GM12801 (cell line): ENCODE data around the gene MICAL2.

Experiments used
- TF ChIP-seq, protein P1 (sequence below): IDR thresholded peaks from one replicate; pipeline ENCODE4 v1.5.1; 2011; ENCODE audit warnings: control low read depth; ENCODE audit not compliant: insufficient read length; ENCODE audit errors: extremely low read depth

The MICAL2 gene

DNA sequence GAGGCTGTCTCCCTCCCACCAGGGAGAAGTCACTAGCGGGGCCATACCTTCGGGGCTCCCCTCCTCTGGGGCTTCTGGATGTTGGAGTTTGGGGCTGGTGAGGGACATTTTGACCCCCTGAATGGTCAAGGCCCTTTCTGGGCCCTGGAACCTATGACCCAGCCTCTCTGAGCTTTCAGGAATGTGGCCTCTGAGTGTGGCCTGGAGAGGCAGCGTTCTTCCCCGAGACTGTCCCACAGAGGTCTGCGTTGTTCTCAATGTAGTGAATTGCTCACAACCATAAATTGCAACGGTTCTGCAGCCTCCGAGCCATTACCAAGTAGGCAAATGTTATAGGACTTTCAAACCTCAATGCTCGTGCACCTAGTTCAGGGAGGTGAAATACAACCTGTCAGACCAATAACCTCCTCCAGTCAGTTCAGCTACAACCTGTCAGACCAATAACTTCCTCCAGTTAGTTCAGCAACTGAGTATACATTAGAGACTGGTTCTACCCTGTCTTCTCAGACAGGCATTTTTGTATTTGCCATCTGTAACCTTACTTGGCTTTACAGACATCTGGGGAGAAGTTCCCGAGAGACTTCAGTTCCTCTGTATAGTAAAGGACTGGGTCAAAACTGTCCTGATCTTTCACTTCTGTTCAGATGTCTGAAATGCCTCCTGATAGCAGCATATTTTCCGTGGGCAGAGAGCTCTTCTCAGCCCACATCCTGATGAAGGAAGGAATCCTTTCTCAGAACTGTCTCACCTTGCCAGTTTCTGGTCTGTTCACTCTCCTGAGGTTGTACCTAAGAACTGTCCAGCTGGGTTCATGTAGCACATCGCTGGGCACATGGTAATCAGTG, 34.2 kb downstream of the MICAL2 start:
- TF ChIP-seq, protein P1, sequence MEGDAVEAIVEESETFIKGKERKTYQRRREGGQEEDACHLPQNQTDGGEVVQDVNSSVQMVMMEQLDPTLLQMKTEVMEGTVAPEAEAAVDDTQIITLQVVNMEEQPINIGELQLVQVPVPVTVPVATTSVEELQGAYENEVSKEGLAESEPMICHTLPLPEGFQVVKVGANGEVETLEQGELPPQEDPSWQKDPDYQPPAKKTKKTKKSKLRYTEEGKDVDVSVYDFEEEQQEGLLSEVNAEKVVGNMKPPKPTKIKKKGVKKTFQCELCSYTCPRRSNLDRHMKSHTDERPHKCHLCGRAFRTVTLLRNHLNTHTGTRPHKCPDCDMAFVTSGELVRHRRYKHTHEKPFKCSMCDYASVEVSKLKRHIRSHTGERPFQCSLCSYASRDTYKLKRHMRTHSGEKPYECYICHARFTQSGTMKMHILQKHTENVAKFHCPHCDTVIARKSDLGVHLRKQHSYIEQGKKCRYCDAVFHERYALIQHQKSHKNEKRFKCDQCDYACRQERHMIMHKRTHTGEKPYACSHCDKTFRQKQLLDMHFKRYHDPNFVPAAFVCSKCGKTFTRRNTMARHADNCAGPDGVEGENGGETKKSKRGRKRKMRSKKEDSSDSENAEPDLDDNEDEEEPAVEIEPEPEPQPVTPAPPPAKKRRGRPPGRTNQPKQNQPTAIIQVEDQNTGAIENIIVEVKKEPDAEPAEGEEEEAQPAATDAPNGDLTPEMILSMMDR, result no peak

DNA sequence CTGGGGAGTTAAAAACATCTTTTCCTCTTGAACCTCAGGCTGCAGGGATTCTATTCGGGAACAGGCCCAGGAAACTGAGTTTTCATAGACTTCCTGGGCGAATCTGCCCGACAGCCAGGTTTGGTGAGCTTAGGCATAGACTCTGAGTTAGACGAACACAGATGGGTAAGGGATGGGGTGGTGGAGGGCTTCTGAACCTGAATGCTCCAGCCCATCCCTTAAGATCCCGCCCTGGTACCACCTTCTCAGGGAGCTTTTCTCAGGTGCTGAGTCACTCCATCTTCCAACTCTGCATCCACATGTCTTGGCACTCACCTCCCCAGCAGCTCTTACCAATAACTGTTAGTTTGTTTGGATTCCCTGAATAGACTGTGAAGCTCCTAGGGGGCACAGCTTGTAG, 37.4 kb downstream of the MICAL2 start:
- TF ChIP-seq, protein P1, result no peak

DNA sequence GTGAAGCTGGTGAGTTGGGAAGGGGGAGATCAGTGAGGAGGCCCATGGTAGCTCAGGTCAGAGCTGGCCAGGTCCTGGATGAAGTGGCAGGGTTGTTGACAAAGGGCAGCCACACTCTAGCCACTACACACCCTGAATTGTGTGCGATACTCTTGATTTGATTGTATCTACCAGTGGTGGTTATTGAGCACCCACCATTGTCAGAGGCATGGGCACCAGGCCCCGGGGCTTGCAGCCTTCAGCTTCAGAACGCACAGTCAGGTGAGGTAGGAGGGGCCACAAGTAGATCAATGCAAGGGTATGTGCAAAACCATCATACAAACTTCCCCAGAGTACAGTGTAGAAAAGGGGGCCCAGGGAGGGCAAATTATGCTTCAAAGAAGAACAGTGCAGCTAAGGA, 38.1 kb downstream of the MICAL2 start:
- TF ChIP-seq, protein P1, result no peak

DNA sequence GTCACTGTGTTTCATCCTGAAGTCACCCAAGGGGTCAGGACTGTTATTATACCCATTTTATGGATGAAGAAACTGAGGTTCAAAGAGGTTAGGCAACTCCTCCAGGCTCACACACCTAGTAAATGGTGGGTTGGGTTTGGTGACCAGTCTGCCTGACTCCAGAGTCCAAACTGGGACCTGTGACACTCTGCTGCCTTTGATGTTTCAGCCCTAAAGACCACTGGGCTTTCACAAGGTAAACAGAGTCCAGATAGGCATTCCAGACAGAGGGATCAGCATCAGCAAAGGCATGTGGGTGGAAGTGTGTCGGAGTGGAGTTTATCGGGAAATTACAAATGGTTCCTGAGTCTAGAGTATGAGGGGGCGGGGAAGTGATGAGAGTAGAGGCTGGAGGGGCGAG, 38.5 kb downstream of the MICAL2 start:
- TF ChIP-seq, protein P1, result no peak

DNA sequence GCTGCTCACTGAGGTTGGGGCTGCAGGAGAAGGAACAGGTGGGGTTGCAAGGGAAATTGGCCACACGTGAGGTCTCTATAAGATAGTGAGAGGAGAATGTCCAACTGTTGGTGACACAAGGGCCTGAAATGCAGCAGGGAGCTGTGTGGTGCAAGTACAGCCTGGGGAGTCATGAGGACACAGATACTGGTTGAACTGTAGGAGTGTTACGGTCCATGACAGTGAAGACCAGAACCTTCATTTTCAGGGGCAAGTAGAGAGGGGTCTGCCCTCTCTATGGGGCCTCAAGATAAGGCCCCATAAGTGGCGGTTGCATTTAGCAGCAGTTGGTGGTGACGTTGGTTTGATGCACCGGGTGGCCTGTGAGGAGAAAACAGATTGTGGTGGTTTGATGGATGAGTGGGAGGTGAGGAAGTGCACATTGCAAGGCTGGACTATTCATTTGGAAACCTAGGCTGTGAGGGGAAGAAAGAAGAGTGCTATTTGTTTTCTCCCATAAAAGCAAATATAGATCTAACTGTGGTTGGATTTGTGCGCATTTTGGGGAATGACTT, 39.4 kb downstream of the MICAL2 start:
- TF ChIP-seq, protein P1, result no peak

DNA sequence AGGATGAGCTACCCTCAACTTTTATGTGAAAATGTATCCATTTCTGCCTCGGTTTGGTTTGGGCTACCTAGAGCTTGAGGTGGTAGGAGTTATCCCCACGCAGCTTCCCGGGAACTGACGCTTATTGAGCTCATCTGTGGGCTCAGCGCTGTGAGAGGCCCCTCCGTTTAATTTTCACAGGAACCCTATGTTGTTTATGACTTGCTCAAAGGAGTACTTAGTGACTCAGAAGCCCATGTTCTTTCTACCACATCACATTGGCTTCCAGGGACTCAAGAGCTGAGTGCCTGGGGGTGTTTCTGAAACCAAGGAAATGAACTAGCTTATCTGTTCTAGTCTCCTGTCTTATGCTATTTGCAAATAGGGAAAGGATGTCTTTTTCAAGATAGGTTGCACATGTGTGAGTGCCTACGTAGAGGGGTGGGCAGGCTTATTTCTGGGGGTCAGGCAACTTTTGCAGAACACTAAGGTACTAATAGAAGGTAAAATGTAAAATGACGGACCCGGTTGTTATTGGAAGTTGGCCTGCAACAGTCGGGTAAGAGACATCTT, 40.5 kb downstream of the MICAL2 start:
- TF ChIP-seq, protein P1, result no peak

DNA sequence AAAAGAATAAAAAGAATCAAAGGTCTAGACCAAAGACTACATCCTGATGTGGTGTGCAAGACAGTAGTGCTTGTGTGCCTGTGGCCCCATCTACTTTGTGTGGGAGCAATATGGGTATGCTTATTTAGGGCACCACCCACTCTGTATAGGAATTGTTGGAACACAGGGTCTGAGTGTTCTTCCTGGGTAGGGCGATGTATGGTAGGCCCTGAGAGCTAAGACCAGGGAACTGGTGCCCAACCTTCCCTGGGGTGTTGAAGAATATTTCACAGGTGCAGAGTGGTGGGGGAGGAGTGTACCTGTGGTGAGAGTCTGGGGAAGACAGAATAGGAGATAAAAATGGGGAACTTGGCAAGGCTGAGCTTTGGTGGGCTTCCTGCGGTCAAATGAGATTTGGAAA, 41.9 kb downstream of the MICAL2 start:
- TF ChIP-seq, protein P1, result no peak
